ENCODE results near the gene TBC1D24. TPM values are rescaled to one million over a fixed set of nuclear protein-coding genes. Genes with fewer than 3 reads are reported as not detected.

The TBC1D24 gene
- total and polyA plus RNA-seq, 2 donors (not counting 1 experiment from before 2014, with no cell fraction given) = 7.1 to 9.4 TPM

GRCh38 chr16:2531696-2532493 is 57.0 kb downstream of the TBC1D24 start:
- peak overlapping the region; percentile 98 for H3K4me2 ChIP-seq (replicated peaks; ENCODE audit: low read depth, low read length, poor library complexity, severe bottlenecking)
- WGBS (ENCODE audit: insufficient coverage) = under 1% methylated on average over 82 of the region's 84 CpGs
- H4K20me1 ChIP-seq (ENCODE audit: control insufficient read depth, insufficient read depth, low read length, poor library complexity, severe bottlenecking) = peaks cover 14% of the 10 kb centered on the region
- peak overlapping the region; percentile 94 for H3K4me3 Mint-ChIP-seq
- no peak for TF ChIP-seq EZH2 (IDR thresholded peaks at IDR 0.05; ENCODE audit: borderline replicate concordance, insufficient read depth, low read depth, low read length, poor library complexity, severe bottlenecking)
- TF ChIP-seq, protein P1, sequence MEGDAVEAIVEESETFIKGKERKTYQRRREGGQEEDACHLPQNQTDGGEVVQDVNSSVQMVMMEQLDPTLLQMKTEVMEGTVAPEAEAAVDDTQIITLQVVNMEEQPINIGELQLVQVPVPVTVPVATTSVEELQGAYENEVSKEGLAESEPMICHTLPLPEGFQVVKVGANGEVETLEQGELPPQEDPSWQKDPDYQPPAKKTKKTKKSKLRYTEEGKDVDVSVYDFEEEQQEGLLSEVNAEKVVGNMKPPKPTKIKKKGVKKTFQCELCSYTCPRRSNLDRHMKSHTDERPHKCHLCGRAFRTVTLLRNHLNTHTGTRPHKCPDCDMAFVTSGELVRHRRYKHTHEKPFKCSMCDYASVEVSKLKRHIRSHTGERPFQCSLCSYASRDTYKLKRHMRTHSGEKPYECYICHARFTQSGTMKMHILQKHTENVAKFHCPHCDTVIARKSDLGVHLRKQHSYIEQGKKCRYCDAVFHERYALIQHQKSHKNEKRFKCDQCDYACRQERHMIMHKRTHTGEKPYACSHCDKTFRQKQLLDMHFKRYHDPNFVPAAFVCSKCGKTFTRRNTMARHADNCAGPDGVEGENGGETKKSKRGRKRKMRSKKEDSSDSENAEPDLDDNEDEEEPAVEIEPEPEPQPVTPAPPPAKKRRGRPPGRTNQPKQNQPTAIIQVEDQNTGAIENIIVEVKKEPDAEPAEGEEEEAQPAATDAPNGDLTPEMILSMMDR (IDR thresholded peaks at IDR 0.05) = no peak
- no peaks in the 10 kb centered on the region for H3K9me3 ChIP-seq (ENCODE audit: control extremely low read depth in 1 of 3, control insufficient read depth in 2 of 3, insufficient read depth in 1 of 3, low read length in 2 of 3)
- H3K27me3 Mint-ChIP-seq = no peaks in the 10 kb centered on the region
- intact Hi-C loops (cut with micrococcal nuclease) = loop anchor here (1.0 kb wide), 2 partner anchors 12 to 19 kb away; partner anchors contain the start of genes AMDHD2 and ATP6V0C
- ATAC-seq (ENCODE audit: low read depth) = peak; percentile 93
- no peaks in the 10 kb centered on the region for H3K27me3 ChIP-seq (replicated peaks in 1 of 4; ENCODE audit: control extremely low read depth in 1 of 4, control insufficient read depth in 3 of 4, insufficient read depth in 4 of 4, low read length in 3 of 4)
- CTCF ChIA-PET = interaction anchor here (0.9 to 2.0 kb wide), 5 partner anchors 10 to 31 kb away, joined by 3 to 11 read pairs (median 6); partner anchors contain the start of gene AMDHD2
- peak overlapping the region; percentile 96 to 100 for H3K27ac ChIP-seq (ENCODE audit: low read length in 2 of 2)
- H3K27ac Mint-ChIP-seq = peak overlapping the region; percentile 97
- peaks cover 34% of the 10 kb centered on the region for H3K79me2 ChIP-seq (ENCODE audit: control insufficient read depth, insufficient read depth, low read length)
- H3K9ac ChIP-seq (ENCODE audit: low read length) = peak overlapping the region; percentile 81
- peaks cover 0 to 30% of the 10 kb centered on the region in 2 experiments for H3K36me3 ChIP-seq (replicated peaks in 1 of 2; ENCODE audit: control extremely low read depth in 1 of 2, control insufficient read depth in 1 of 2, extremely low read depth in 1 of 2, insufficient read depth in 2 of 2, low read length in 1 of 2)
- no peaks in the 10 kb centered on the region for H3K9me3 Mint-ChIP-seq (ENCODE audit: insufficient read depth)
- peaks cover 8 to 26% of the 10 kb centered on the region in 2 donors for H3K4me1 ChIP-seq (ENCODE audit: control insufficient read depth in 2 of 2, insufficient read depth in 2 of 2, low read length in 2 of 2)
- peak; percentile 98 for DNase-seq
- POLR2A ChIA-PET = interaction anchor here (0.6 to 3.4 kb wide), 8 partner anchors 11 to 376 kb away, joined by 3 to 66 read pairs (median 6); partner anchors contain the start of genes AMDHD2, ATP6V0C and TRAF7
- H3K4me3 ChIP-seq (ENCODE audit: control extremely low read depth in 1 of 5, extremely low read depth in 1 of 5, insufficient read depth in 1 of 5, low read depth in 2 of 5, low read length in 4 of 5) = peak overlapping the region in 4 of 5 experiments; percentile 80 to 93 (median 88)
- peak overlapping the region; percentile 32 for H2AFZ ChIP-seq (ENCODE audit: insufficient read depth, low read depth, low read length, poor library complexity, severe bottlenecking)
- H3K4me1 Mint-ChIP-seq = peaks cover 21% of the 10 kb centered on the region

Measured in B cell (primary cell).